NCI-H2171 treated with DMSO at 0.1 percent for 48 hours (cell line): Measurements from ENCODE around the gene ADTRP.

Experiments used
- DNase-seq: peaks from one replicate; lab custom pipeline; 2025; lab: John Stamatoyannopoulos, UW

Gene ADTRP, protein sequence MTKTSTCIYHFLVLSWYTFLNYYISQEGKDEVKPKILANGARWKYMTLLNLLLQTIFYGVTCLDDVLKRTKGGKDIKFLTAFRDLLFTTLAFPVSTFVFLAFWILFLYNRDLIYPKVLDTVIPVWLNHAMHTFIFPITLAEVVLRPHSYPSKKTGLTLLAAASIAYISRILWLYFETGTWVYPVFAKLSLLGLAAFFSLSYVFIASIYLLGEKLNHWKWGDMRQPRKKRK

DNA sequence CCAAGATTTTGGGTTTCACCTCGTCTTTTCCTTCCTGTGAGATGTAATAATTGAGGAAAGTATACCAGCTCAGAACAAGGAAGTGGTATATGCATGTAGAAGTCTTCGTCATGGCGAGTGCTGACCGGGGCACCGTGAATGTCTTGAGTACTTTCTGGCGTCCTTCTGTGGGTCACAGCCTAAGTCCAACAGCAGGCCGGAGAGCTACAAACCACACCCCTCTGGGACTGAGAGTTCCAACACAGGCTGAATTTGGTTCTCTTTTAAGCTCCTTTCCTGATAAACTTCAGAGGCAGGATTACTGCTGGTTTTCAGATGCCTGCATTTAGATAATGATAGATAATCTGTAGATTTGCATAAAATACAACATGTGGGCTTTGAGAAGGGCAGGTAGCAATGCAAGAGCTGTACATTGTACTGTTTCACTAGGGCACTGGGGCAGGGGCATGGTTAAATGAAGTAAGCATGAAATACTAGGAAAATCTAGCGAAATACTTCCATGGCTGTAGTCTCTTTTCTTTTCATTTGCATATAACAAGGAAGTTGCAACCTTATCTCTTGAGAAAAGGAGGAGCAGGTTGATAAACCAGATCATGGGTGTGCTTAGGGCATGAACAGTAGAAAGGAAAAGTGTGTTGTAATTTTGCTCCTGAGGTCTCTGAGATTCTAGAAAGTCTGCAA is at the start of gene ADTRP:
TSS of gene ADTRP (minus strand) at position 156 of the 681 bp plus-strand sequence. CDS start at position 112, 44 bp downstream.
- no peak for DNase-seq

DNA sequence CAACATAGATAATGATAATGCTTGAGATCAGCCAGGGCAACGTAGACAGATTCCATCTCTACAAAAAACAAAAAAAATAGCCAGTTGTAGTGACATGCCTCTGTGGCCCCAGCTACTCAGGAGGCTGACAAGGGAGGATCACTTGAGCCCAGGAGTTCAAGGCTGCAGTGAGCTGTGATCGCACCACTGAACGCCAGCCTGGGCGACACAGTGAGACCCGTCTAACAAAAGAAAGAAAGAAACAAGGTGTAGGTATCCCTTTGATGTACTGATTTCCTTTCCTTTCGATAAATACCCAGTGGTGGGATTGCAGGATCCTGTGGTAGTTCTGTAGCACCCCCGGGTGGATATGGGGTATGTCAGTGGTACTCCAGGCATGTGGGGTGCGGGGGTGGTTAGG is 48.2 kb upstream of the ADTRP start:
- DNase-seq, result no peak

DNA sequence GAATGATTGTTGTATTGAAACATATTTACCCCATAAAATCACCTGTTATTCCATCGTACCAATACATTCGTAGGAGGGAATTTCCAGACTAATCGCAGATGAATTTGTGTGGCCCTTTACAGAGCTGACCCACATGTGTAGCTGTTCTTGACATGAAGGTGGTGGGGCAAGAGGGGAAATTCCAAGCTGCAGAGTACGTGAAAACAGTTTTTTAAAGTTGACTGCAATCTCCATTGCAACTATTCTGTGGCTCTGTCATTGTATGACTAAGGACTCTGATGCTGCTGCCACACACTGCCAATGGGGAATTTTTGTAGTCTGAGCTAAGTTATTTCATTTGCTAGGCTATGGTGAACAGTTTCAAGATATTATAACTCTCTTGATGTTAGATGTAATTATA is 46.4 kb upstream of the ADTRP start:
- no peak for DNase-seq

DNA sequence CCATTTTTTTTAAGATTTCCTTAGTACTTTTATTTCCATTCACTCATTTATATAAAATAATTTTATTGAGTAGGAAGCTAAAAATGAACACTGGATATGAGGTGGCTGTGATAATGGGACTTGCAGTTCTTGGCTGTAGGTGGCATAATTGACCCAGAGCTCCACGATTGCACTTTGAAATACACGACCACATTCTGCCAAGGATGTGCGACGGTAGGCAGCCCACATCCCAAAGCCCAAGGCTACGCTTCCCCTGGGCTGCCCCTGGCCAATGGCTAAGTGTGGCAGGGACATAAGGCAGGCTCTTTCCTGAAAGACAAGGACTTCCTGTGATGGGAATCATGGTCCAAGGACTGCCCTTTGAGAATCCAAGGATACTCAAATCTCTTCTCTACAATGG is 43.7 kb upstream of the ADTRP start:
- DNase-seq, result no peak

DNA sequence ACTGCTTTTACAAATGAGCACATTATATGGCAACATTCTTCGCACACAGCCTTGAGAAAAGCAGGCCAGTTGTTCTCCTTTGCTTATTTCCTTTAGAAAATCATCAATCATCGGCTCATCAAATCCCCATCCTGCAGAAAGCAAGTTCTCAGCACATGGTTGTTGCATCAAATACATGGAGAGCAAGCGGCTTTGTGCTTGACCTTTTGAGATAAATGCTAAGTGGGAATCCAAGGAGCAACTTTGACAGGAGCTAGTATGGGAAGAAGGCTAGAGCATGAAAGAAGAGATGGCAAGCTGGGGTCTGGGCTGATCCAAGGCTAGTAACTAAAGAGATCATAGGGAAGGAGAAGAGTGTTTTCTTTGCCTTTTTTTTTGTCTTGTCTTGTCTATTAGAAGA is 43.2 kb upstream of the ADTRP start:
- no peak for DNase-seq

DNA sequence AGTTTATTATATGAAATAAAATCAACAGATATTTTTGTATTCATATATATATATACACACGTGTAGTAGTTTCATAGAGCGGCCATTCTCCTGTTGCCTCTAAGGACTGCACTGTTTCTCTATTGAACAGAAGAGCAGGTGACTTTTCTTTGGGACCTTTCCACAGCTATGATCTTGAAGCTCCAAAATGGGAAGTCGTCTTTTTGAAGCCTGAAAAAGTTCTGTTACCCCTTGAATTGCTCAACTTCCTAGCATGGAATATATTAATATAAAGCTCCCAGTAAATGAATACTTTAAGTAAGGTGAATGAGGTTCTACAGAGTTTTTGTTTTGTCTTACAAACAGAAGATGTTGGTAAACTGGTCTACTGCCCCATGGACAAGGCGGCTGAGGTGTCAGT is 42.2 kb upstream of the ADTRP start:
- no peak for DNase-seq

DNA sequence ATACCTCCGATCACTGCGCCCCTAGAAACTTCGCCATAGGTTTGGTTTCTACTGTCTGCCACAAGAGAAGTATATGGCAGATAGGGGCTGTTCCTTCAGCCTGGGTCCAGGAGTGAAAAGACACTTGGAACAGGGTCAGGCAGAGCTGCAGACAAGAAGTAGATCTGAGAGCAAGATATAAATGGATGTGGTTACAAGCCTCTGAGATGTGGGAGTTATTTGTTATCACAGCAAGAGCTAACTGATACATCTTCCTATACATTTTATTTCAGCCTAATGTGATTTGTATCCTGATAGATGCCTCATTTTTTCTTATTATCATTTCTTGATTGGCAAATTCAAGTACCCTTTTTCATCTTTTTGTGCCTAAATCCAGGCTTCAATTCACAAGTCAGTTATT is 40.9 kb upstream of the ADTRP start:
- no peak for DNase-seq

DNA sequence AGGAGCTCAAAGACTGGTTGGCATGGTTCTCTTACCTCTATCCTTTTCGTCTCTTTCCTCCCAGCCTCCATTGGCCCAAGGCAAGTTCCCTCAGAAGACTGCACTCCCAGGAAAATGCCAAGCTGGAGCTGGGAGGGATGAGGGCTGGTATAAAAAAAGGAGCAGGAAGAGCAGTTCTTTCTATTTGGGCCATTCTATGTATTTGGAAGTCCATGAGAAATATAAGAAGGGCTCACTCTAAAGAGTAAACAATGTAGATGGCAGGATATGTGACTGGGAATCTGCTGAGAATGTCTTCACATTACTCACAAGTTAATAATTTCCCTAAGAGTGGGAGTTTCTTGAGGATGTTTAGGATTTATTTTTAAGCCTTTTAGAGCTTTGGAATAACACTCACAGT is 36.6 kb upstream of the ADTRP start:
- no peak for DNase-seq

DNA sequence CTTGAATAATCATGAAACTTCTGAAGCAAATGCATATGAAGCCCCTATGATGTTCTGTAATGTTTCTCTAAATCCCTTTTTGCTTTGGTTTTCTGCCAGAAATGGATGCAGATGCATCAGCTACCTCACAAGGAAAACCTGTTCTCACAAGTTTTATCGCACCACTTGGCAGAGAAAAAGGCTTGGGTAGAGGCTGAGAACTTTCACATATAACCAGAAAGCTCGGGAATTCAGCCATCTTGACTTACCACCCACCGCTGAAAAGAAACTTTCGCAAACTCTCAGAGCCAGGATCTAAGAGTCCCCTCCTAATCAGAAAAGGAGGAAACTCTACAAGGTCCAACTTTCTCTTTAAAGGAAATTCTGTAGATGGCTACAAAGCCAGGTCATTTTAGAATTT is 36.2 kb upstream of the ADTRP start:
- DNase-seq, result no peak

DNA sequence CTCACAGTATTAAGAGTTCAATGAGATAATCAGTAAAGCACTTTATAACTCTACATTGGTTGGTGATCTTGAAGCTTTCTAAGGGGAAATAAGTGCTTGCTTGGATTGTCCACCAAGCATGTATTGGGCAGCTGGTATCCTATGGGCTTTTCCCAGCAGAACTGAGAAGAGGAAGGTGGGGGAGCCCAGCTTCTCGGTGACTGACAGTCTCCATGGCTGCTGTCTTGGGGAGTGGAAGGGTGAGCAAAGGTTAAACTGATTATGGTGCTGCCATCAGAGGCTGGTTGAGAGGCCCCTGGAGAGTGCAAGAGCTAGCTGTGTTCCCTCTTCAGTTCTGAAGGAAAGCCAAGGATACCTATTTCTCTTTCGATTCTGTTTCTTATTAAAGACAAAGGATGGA is 35.5 kb upstream of the ADTRP start:
- DNase-seq, result no peak

DNA sequence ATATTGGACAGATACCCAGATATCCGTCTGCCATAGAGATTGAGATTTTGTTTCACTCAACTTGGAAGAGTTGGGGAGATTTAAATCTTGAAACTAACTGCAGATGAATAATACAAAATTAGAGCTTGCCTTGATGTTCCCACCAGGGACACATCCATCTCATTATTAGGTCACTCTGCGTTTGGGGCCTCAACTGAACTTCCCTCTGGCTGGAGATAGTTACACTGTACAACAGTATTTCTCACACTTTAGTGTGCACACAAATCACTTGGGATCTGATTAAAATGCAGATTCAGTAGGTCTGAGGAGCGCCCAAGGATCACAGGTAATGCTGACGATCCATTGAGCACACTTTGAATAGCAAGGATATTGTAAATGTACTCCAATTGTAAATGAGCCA is 35.0 kb upstream of the ADTRP start:
- no peak for DNase-seq

DNA sequence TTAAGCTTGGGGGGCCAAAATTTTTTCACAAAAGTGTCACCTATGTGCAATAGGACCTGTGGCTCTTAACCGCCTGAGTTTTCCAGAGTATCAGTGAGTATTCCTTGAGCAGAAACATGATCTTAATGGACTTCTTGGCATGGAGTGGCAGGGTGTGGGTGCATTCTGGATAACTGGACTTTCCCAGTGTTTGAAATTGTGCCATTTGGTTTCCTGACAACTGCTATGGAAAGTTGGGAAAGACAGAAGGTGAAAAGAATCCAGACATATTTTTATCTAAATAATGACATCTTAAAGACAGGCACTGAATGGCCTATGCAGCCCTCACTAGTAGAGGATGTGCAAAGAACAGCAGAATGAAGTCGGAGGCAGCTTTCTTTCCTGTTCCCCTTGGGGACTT is 34.3 kb upstream of the ADTRP start:
- no peak for DNase-seq

DNA sequence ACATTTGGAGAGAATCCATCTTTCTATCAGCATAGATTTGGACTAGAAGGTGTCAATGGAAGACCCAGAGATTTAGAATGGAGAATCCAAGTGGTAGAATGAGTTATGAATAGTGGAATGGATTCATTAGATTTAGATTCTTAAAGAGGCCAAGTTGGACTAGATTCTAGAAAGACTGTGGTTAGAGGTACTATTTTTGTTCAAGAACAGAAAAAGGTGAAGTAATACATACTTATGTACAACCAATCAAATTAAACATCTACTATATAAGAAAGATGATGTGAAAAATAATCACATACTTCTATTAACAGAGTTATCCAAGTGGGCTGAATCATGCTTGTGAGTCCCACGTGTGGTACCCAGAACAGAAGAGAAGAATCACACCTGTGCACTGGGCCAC is 33.8 kb upstream of the ADTRP start:
- no peak for DNase-seq

DNA sequence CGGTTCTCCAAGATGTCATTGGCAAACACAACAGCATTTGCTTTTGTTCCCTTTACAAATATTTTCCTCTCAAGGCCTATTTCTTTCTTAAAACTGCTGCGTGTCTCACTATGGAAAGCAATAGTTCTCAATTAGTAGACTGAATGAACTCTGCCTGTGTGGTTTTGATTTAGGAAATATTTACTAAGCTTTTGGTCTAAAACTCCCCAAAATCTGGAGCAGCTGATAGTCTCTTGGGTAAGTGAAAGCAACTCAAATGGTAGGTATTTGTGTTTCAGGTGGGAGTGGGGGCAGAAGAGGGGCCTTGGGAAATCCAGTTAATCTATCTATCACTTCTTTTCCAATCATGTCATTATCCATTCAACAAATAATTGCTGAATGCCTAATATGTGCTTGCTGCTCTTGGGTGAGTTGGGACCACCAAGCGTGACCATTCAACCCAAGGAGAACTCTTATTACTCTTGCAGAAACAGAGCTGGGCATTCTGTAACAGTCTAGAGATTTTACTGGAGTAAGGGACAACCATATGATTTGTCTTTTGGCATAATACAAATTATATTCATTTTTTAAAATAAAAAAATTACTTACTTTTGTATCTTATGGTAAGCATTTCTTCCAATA is 33.2 kb upstream of the ADTRP start:
- DNase-seq, result no peak

DNA sequence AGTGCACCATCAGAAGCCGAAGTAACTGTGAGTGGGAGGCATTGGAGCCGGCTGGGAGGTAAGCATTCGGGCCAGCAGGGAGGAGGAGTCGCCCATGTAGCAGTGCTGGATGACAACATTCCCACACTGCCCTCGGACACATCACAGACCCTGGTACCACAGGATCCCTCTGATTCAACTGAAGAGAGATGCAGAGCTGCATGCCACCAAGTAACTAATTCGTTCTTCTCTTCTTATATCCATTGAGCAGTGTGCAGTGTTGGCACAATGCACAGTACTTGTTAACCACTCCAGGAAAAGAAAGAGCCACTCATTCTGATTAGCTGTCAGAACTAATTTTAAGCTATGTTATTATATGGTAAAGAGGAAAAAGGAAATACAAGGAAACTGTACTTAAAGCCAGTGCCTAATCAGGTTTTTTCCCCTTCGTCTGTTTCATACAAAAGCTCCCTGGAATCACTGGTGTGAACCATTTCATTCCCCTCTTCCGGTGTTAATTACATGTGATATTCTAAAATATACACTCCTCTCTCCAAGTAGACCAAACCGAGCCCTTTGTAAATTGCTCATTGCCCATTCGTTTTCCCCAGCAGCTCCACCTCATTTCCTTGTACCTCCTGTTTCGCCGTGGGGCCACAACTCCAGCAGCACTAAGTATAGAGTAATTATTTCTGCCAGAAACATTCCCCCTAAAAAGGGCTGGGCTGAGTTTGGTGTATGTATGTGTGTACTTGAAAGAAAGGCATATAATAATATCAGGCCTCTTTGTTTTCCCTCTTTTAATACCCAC is 32.4 kb upstream of the ADTRP start:
- DNase-seq, result no peak

DNA sequence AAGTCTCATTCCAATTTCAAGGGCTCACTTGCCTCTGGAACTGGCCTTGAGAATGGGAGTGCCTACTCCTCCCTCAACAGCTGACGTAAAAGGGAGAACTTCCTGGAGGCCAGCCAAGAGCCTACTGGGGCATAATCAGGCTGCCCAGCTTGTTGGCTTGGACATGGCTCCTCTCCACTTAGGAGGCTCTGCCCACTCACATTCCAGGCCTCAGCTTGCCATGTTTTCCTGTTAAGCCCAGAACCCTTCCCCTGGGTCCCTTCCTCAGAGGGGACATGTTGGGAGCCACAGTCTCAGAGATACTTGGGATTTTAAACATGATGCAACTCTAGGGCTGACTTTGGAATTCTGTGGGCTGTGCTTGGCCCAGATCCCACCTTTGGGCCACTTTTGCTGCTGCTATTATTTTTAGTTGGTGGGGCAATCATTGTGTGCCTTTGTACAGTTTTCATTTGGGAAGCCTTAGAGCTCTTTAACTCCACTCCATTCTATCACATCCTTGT is 31.5 kb upstream of the ADTRP start:
- DNase-seq, result no peak

DNA sequence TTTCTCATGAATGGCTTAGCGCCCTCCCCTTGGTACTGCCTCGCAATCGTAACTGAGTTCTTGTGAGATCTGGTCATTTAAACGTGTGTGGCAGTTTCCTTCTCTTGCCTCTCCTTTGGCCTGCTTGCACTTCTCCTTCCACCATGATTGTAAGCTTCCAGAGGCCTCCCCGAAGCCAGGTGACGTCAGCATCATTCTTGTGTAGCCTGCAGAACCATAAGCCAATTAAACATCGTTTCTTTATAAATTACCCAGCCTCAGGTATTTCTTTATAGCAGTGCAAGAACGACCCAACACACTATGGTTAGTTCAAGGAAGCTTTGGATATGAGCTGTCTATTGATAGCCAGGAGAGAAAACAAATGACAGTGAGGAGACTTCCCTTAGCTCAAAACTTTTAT is 29.5 kb upstream of the ADTRP start:
- no peak for DNase-seq

DNA sequence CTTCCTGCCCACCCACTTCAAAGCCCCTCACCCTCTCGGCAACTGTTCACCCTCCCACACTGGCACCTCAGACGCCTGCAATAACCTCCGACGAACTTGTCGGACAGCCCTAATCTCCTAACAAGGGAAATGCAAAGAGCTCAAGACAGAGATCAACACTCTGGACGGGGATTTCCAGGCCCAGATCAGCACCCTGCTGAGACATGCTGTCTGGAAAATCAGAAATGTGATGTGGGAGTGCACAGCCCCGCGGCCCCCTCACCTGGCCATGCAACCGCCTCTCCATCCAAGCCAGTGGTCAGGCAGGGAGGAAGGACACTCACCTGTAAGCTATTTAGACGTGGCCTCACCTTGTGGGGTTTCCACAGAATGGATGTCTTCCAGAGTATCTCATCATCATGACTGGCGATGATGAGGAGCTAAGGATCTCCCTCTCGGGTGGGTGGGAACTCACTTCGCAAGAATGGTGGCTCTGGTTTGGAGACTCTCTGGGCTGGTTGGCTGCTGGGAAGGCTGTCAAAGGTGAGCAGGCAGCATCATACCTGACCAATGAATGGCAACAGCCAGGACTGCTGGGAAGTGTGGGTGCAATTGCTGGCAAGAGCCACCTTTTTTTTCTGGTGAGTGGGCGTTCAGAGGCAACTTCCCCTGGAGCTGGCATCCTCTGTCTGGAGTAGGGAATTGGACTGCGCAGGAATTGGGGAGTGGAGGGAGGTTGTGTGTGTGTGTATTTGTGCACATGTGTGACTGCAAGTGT is 28.1 kb upstream of the ADTRP start:
- DNase-seq, result no peak

DNA sequence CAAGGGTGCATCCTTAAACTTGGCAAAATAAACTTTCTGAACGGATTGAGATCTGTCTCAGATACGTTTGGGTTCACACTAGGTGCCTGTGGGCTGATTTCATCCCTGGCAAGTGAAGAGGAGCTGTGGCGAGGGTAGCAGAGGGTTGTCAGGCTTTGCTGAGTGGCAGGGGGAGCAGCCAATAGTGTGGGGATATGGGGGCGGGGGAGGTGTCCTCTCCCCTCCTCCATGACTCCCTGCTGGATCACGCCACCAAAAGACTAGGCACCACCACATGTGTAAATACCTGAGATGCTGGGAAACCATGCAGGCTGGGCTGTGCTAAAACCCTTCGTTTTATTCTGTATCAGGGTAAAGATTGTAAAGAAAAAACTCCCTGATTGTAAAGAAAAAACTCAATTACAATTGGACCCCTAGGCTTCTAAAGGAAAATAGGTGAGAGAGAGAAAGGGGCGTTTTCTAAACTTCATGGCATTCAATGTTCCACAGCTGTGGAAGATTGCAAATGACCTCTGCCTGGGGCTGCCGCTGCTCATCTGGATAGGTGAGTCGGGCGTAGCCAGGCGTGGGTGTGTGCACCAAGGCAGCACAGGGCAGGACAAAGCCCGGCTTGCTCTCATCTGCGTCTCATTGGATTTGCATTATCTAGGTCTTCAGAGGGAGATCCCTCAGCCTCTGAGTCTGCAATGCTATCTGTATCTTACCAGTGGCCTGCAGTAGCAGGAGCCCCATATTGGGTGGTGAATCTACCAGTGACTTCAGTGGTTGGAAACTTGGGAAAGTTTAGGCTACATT is 26.9 kb upstream of the ADTRP start:
- DNase-seq, result no peak

DNA sequence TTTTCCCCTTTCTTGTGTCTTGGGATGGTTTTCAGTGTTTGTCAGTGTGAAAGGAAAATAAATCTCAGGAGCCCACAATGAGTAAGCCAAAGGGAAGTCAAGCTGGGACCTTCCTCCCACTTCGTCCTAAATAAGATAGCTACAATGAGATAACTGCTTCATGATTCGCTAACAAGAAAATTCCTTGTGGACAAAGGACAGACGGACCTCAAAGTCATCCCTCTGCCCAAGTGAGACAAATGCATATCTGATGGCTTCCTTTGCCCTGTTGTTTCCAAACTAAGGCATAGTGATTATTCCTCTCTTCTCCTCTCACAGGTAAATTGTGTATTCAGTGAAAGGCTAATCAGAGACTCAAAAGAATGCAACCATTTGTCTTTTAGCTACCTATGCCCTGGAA is 26.1 kb upstream of the ADTRP start:
- DNase-seq, result no peak

DNA sequence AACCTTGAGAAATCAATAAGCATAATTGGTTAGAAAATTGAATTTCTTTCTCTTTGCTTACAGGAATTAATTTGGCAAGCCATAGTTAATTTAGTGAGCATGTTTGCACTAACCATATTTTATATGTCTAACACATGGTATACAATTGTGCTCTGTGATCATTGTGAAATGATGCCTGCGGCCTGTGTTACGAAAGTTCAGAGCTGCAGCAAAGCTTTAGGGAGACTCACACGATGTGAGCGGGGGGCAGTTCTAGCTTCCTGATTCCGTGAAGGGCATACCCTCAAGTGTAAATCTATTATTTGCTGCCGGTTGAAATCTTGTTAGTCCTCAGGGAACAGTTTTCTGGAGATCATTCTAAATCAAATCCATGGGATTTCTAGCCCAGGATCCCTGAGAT is 25.5 kb upstream of the ADTRP start:
- no peak for DNase-seq
